ENCODE data around the gene RNF103. TPM values are rescaled to one million over a fixed set of nuclear protein-coding genes. Genes with fewer than 3 reads are reported as not detected.

Gene RNF103
- total and polyA plus RNA-seq, 4 donors, result 11.8 to 46.0 (median 19.4) TPM

GRCh38 chr2:86608832-86609410 is 14.7 kb downstream of the RNF103 start:
- H3K9ac ChIP-seq (ENCODE audit: insufficient read depth in 1 of 2, low read length in 2 of 2), result no peak overlapping the region
- WGBS, 2 donors, result 71 to 81% methylated on average over 2 of the region's 2 CpGs
- no peak overlapping the region for H3K4me3 ChIP-seq
- TF ChIP-seq CTCF (IDR thresholded peaks at IDR 0.05; ENCODE audit: control extremely low read depth, extremely low read depth), result no peak
- ATAC-seq (ENCODE audit: insufficient read depth, low FRiP score) (no peak), DNase-seq (no peak)
- no peaks in the 10 kb centered on the region for H3K9me3 ChIP-seq (ENCODE audit: control insufficient read depth in 4 of 4, insufficient read depth in 3 of 4, low read length in 3 of 4)
- H3K27ac ChIP-seq (ENCODE audit: low read depth in 1 of 2, low read length in 1 of 2), result no peak overlapping the region
- H3K36me3 ChIP-seq (ENCODE audit: control insufficient read depth in 4 of 4, insufficient read depth in 4 of 4, low read length in 4 of 4), result peaks cover 14 to 36% (median 22%) of the 10 kb centered on the region in 4 donors
- no peaks in the 10 kb centered on the region for H3K27me3 ChIP-seq (ENCODE audit: control insufficient read depth in 3 of 3, insufficient read depth in 3 of 3, low read length in 2 of 3)
- H3K4me1 ChIP-seq (ENCODE audit: control insufficient read depth in 5 of 5, insufficient read depth in 5 of 5, low read length in 5 of 5), result peaks cover 0 to 6% (median 2%) of the 10 kb centered on the region in 5 donors

- DNase-seq (no peak), ATAC-seq (ENCODE audit: insufficient read depth, low FRiP score) (no peak)
- H3K27me3 ChIP-seq (ENCODE audit: control insufficient read depth in 3 of 3, insufficient read depth in 3 of 3, low read length in 2 of 3), result no peaks in the 10 kb centered on the region
- peaks cover 0 to 9% (median 2%) of the 10 kb centered on the region in 5 donors for H3K4me1 ChIP-seq (ENCODE audit: control insufficient read depth in 5 of 5, insufficient read depth in 5 of 5, low read length in 5 of 5)
- peaks cover 8 to 21% (median 14%) of the 10 kb centered on the region in 4 donors for H3K36me3 ChIP-seq (ENCODE audit: control insufficient read depth in 4 of 4, insufficient read depth in 4 of 4, low read length in 4 of 4)
- no peak for TF ChIP-seq CTCF (IDR thresholded peaks at IDR 0.05; ENCODE audit: control extremely low read depth, extremely low read depth)
- 62 to 84% methylated on average over 4 of the region's 4 CpGs for WGBS, 2 donors
- no peaks in the 10 kb centered on the region for H3K9me3 ChIP-seq (ENCODE audit: control insufficient read depth in 4 of 4, insufficient read depth in 3 of 4, low read length in 3 of 4)
- H3K9ac ChIP-seq (ENCODE audit: insufficient read depth in 1 of 2, low read length in 2 of 2), result no peak overlapping the region
- no peak overlapping the region for H3K27ac ChIP-seq (ENCODE audit: low read depth in 1 of 2, low read length in 1 of 2)
- H3K4me3 ChIP-seq, result no peak overlapping the region
Measured at GRCh38 chr2:86603905-86604304, 19.8 kb downstream of the RNF103 start.

- H3K4me3 ChIP-seq, result no peak overlapping the region
- peaks cover 0 to 14% (median 0%) of the 10 kb centered on the region in 5 donors for H3K4me1 ChIP-seq (ENCODE audit: control insufficient read depth in 5 of 5, insufficient read depth in 5 of 5, low read length in 5 of 5)
- DNase-seq (no peak), ATAC-seq (ENCODE audit: insufficient read depth, low FRiP score) (no peak)
- TF ChIP-seq CTCF (IDR thresholded peaks at IDR 0.05; ENCODE audit: control extremely low read depth, extremely low read depth), result no peak
- no peaks in the 10 kb centered on the region for H3K9me3 ChIP-seq (ENCODE audit: control insufficient read depth in 4 of 4, insufficient read depth in 3 of 4, low read length in 3 of 4)
- no peak overlapping the region for H3K9ac ChIP-seq (ENCODE audit: insufficient read depth in 1 of 2, low read length in 2 of 2)
- no peak overlapping the region for H3K27ac ChIP-seq (ENCODE audit: low read depth in 1 of 2, low read length in 1 of 2)
- 77 to 79% methylated on average over 2 of the region's 2 CpGs for WGBS, 2 donors
- no peaks in the 10 kb centered on the region for H3K27me3 ChIP-seq (ENCODE audit: control insufficient read depth in 3 of 3, insufficient read depth in 3 of 3, low read length in 2 of 3)
- H3K36me3 ChIP-seq (ENCODE audit: control insufficient read depth in 4 of 4, insufficient read depth in 4 of 4, low read length in 4 of 4), result peaks cover 0 to 4% (median 3%) of the 10 kb centered on the region in 4 donors
Measured at GRCh38 chr2:86598966-86599365, 24.7 kb downstream of the RNF103 start.

GRCh38 chr2:86596118-86596517 is 27.5 kb downstream of the RNF103 start:
- DNase-seq, result no peak
- 50 to 64% methylated on average over 2 of the region's 2 CpGs for WGBS, 2 donors

More at GRCh38 chr2:86596118-86596517, 27.5 kb downstream of the RNF103 start:
- no peak for TF ChIP-seq CTCF (IDR thresholded peaks at IDR 0.05; ENCODE audit: control extremely low read depth, extremely low read depth)
- H3K27ac ChIP-seq (ENCODE audit: low read depth in 1 of 2, low read length in 1 of 2), result peak overlapping the region in 1 of 2 donors; percentile 58
- no peaks in the 10 kb centered on the region for H3K36me3 ChIP-seq (ENCODE audit: control insufficient read depth in 4 of 4, insufficient read depth in 4 of 4, low read length in 4 of 4)
- no peak overlapping the region for H3K4me3 ChIP-seq
- no peak for ATAC-seq (ENCODE audit: insufficient read depth, low FRiP score)
- no peaks in the 10 kb centered on the region for H3K9me3 ChIP-seq (ENCODE audit: control insufficient read depth in 4 of 4, insufficient read depth in 3 of 4, low read length in 3 of 4)
- H3K27me3 ChIP-seq (ENCODE audit: control insufficient read depth in 3 of 3, insufficient read depth in 3 of 3, low read length in 2 of 3), result no peaks in the 10 kb centered on the region
- peaks cover 0 to 16% (median 0%) of the 10 kb centered on the region in 5 donors for H3K4me1 ChIP-seq (ENCODE audit: control insufficient read depth in 5 of 5, insufficient read depth in 5 of 5, low read length in 5 of 5)
- H3K9ac ChIP-seq (ENCODE audit: insufficient read depth in 1 of 2, low read length in 2 of 2), result no peak overlapping the region
